ENCODE measurements around the gene NOL8. TPM values are rescaled to one million over a fixed set of nuclear protein-coding genes. Genes with fewer than 3 reads are reported as not detected.

Gene NOL8
- total RNA-seq, 1 donor from 2014 or later = 90.9 TPM

- intact Hi-C loops (cut with micrococcal nuclease) = loop anchor here (10.0 kb wide), 1 partner anchor 339 kb away; no protein-coding TSS in a partner anchor
- Mint-ChIP-seq H3K27ac (peak overlapping the region; percentile 50), H3K4me3 (no peak overlapping the region), H3K4me1 (peaks cover 52% of the 10 kb centered on the region), H3K27me3 (no peaks in the 10 kb centered on the region), H3K9me3 (no peaks in the 10 kb centered on the region), H3K36me3 (ENCODE audit: low read depth) (peaks cover 62% of the 10 kb centered on the region)
- DNase-seq = peak; percentile 63
These were observed 29.3 kb downstream of the NOL8 start for GRCh38 chr9:92295827-92296258.

DNA sequence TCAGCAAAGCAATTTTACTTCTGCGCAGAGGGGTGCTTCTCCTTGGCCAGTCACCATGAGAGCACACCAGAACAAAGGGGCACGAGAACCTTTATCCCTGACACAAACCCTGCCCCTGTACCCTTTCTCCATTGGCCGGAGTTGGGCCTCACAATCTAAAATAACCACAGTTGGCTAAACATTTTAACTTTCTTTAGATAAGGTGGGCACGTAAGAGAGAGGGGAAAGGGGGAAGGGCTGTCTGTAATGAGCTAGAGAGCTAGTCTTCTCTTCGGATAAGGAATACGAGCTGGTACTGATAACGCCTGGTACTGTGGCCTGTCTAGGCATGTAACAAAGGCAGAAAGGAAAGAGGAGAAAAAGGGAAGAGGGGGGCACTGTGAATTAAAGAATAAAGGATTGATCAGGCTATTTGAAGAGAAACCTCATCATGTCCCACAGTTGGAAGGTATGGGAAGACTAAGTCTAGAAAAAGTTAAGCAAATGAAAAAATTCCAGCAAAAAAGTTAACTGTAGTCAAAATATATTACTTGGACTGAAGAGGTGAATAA is 29.8 kb downstream of the NOL8 start:
- intact Hi-C loops (cut with micrococcal nuclease) = loop anchor here (10.0 kb wide), 1 partner anchor 339 kb away; no protein-coding TSS in a partner anchor
- H3K4me1 Mint-ChIP-seq = peaks cover 52% of the 10 kb centered on the region
- DNase-seq = no peak
- no peaks in the 10 kb centered on the region for H3K9me3 Mint-ChIP-seq
- peak overlapping the region; percentile 50 for H3K27ac Mint-ChIP-seq
- no peaks in the 10 kb centered on the region for H3K27me3 Mint-ChIP-seq
- H3K36me3 Mint-ChIP-seq (ENCODE audit: low read depth) = peaks cover 63% of the 10 kb centered on the region
- H3K4me3 Mint-ChIP-seq = no peak overlapping the region

DNA sequence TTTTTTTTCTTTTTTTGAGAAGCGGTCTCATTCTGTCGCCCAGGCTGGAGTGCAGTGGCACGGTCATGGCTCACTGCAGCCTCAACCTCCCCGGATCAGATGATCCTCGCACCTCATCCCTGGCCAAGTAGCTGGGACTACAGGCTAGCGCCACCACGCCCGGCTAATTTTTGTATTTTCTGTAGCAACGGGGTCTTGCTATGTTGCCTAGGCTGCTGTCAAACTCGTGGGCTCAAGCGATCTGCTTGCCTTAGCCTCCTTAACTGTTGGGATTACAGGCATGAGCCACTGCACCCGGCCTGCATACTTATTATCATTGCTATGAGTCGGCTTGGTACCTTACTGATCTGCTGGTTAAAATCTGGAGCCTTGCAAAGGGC is 30.9 kb downstream of the NOL8 start:
- Mint-ChIP-seq H3K36me3 (ENCODE audit: low read depth) (peaks cover 69% of the 10 kb centered on the region), H3K27ac (peak overlapping the region; percentile 100), H3K4me3 (peak overlapping the region; percentile 88), H3K27me3 (no peaks in the 10 kb centered on the region), H3K9me3 (no peaks in the 10 kb centered on the region), H3K4me1 (peaks cover 55% of the 10 kb centered on the region)
- peak; percentile 67 for DNase-seq
- intact Hi-C loops (cut with micrococcal nuclease) = loop anchor here (5.0 to 10.0 kb wide), 2 partner anchors 341 to 1873 kb away; no protein-coding TSS in a partner anchor

DNA sequence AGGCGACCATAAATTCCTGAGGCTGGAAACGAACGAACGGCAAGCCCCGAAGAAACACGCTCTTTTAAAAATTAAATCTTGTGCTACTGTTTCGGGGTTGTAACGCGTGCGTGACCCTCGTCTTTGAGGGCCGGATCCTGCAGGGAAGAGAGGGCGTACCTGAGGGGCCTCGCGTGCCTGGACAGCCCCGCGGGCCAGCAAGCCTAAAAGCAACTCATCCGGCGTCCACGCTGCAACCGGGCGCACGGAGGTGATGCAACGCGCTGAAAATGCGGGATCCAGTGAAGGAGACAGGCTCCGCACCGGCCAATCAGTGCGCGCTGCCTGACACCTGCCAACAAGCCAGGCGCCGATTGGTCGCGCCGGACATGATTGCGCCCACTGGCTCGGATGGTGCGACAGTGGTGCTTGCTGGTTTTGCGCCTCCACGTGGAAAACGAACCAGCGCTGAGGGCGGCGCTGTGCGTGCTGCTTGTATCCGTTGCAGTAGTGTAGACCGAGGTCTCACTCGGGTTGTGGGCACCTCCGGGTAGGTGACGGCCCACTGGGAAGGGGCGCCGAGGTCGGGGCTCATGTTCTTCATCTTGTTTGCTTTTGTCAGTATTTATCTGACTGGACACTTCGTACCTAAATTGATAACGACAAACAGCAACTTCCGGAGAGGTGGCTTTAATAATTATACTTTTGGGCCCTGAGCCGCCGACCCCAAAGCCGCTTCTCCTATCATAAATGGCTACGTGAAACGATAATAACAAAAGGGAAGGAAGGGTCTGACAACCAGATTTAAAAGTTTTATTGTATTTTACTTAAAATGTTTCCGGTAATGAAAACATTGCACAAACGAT is 31.5 kb downstream of the NOL8 start, which contains the start of gene IARS1:
TSS of gene IARS1 (minus strand) at position 246 of the 845 bp plus-strand sequence. CDS start 4,278 bp downstream, outside the sequence.
- Mint-ChIP-seq H3K4me3 (peak within 1 kb of the TSS; percentile 88), H3K4me1 (peaks cover 55% of the 10 kb centered on the region), H3K9me3 (no peaks in the 10 kb centered on the region)

GRCh38 chr9:92293075-92293354 is 32.1 kb downstream of the NOL8 start:
- Mint-ChIP-seq H3K4me1 (peaks cover 53% of the 10 kb centered on the region), H3K9me3 (no peaks in the 10 kb centered on the region), H3K4me3 (peak overlapping the region; percentile 88), H3K36me3 (ENCODE audit: low read depth) (peaks cover 68% of the 10 kb centered on the region), H3K27ac (peak overlapping the region; percentile 80), H3K27me3 (no peaks in the 10 kb centered on the region)
- DNase-seq = no peak
- intact Hi-C loops (cut with micrococcal nuclease) = loop anchor here (1.0 to 10.0 kb wide), 5 partner anchors 16 to 1874 kb away; partner anchors contain the start of genes CENPP and NOL8

More for the DNA sequence above, 31.5 kb downstream of the NOL8 start, which contains the start of gene IARS1:
- H3K27ac Mint-ChIP-seq = peak within 1 kb of the TSS; percentile 100
- intact Hi-C loops (cut with micrococcal nuclease) = loop anchor here (1.0 to 10.0 kb wide), 5 partner anchors 17 to 1874 kb away; partner anchors contain the start of genes CENPP and NOL8
- H3K36me3 Mint-ChIP-seq (ENCODE audit: low read depth) = peaks cover 66% of the 10 kb centered on the region
- no peaks in the 10 kb centered on the region for H3K27me3 Mint-ChIP-seq
- DNase-seq = peak; percentile 100

- Mint-ChIP-seq H3K36me3 (ENCODE audit: low read depth) (peaks cover 68% of the 10 kb centered on the region), H3K4me1 (peaks cover 52% of the 10 kb centered on the region), H3K27ac (peak overlapping the region; percentile 80), H3K4me3 (peak overlapping the region; percentile 88), H3K9me3 (no peaks in the 10 kb centered on the region), H3K27me3 (no peaks in the 10 kb centered on the region)
- peak; percentile 62 for DNase-seq
- intact Hi-C loops (cut with micrococcal nuclease) = loop anchor here (1.0 to 10.0 kb wide), 5 partner anchors 16 to 1875 kb away; partner anchors contain the start of genes CENPP and NOL8
These were observed 32.6 kb downstream of the NOL8 start for GRCh38 chr9:92292338-92293074.

- intact Hi-C loops (cut with micrococcal nuclease) = loop anchor here (5.0 to 10.0 kb wide), 2 partner anchors 343 to 1876 kb away; no protein-coding TSS in a partner anchor
- H3K4me3 Mint-ChIP-seq = peak overlapping the region; percentile 88
- no peaks in the 10 kb centered on the region for H3K27me3 Mint-ChIP-seq
- H3K27ac Mint-ChIP-seq = no peak overlapping the region
- DNase-seq = no peak
- peaks cover 50% of the 10 kb centered on the region for H3K4me1 Mint-ChIP-seq
- no peaks in the 10 kb centered on the region for H3K9me3 Mint-ChIP-seq
- peaks cover 66% of the 10 kb centered on the region for H3K36me3 Mint-ChIP-seq (ENCODE audit: low read depth)
These were observed 33.6 kb downstream of the NOL8 start for GRCh38 chr9:92291577-92291976.

GRCh38 chr9:92290785-92291429 is 34.2 kb downstream of the NOL8 start:
- Mint-ChIP-seq H3K4me3 (peak overlapping the region; percentile 88), H3K27ac (peak overlapping the region; percentile 59), H3K4me1 (peaks cover 45% of the 10 kb centered on the region), H3K36me3 (ENCODE audit: low read depth) (peaks cover 62% of the 10 kb centered on the region), H3K27me3 (no peaks in the 10 kb centered on the region), H3K9me3 (no peaks in the 10 kb centered on the region)
- no peak for DNase-seq
- intact Hi-C loops (cut with micrococcal nuclease) = loop anchor here (5.0 to 10.0 kb wide), 2 partner anchors 344 to 1876 kb away; no protein-coding TSS in a partner anchor

DNA sequence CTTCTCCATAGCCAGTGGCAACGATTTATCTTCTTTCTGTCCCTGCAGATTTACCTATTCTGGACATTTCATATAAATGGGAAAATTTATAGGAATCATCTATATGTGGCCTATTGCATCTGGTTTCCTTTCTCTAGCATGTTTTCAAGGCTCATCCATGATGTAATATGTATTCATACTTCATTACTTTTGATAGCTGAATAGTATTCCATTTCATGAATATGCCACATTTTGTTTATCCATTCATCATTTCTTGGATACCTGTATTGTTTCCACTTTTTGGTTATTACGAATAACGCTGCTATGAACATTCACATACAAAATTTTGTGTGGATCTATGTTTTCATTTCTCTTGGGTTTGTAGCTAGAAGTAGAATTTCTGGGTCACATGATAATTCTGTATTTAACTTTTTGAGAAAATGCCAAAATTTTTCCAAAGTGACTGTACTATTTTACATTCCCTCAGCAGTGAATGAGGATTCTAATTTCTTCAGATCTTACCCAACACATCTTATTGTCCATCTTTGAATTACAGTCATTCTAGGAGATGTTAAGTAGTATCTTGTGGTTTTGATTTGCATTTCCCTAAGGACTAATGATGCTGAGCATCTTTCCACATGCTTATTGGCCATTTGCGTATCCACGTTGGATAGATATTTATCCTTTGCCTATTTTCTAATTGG is 35.3 kb downstream of the NOL8 start:
- Mint-ChIP-seq H3K4me1 (peaks cover 45% of the 10 kb centered on the region), H3K9me3 (no peaks in the 10 kb centered on the region), H3K27me3 (no peaks in the 10 kb centered on the region), H3K36me3 (ENCODE audit: low read depth) (peaks cover 69% of the 10 kb centered on the region), H3K4me3 (no peak overlapping the region), H3K27ac (no peak overlapping the region)
- intact Hi-C loops (cut with micrococcal nuclease) = loop anchor here (5.0 to 10.0 kb wide), 3 partner anchors 38 to 1877 kb away; no protein-coding TSS in a partner anchor
- no peak for DNase-seq

- no peaks in the 10 kb centered on the region for H3K9me3 Mint-ChIP-seq
These were observed 45.8 kb downstream of the NOL8 start for GRCh38 chr9:92279302-92279701.

DNA sequence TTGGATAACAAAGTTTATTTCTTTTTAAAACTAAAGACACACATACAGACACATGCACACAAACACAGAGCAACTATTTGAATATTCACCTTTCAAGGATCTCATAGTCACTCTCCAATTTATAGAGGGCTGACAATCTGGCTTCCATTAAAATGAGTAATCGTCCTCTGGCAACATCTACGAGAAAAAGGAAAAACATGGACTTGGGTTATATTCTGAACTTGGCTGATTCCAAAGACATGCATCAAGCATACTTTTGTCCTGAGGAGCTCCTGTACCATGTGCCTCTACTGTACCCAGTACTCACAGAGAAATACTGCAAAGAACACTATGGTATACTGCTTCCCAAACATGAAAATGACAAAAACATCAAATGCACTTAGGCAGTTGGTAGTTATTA is 47.0 kb downstream of the NOL8 start:
- Mint-ChIP-seq H3K4me1 (peaks cover 25% of the 10 kb centered on the region), H3K36me3 (ENCODE audit: low read depth) (peaks cover 76% of the 10 kb centered on the region), H3K27me3 (no peaks in the 10 kb centered on the region), H3K27ac (no peak overlapping the region), H3K4me3 (no peak overlapping the region), H3K9me3 (no peaks in the 10 kb centered on the region)
- DNase-seq = no peak
- intact Hi-C loops (cut with micrococcal nuclease) = no loop called here

More at GRCh38 chr9:92279302-92279701, 45.8 kb downstream of the NOL8 start:
- Mint-ChIP-seq H3K4me3 (no peak overlapping the region), H3K4me1 (peaks cover 25% of the 10 kb centered on the region), H3K27me3 (no peaks in the 10 kb centered on the region), H3K36me3 (ENCODE audit: low read depth) (peaks cover 72% of the 10 kb centered on the region), H3K27ac (peak overlapping the region; percentile 1)
- intact Hi-C loops (cut with micrococcal nuclease) = no loop called here
- DNase-seq = no peak

GRCh38 chr9:92276331-92277032 is 48.7 kb downstream of the NOL8 start:
- intact Hi-C loops (cut with micrococcal nuclease) = loop anchor here (2.0 kb wide), 1 partner anchor 16 kb away; the partner anchor contains the start of gene IARS1
- peaks cover 80% of the 10 kb centered on the region for H3K36me3 Mint-ChIP-seq (ENCODE audit: low read depth)

More at GRCh38 chr9:92276331-92277032, 48.7 kb downstream of the NOL8 start:
- H3K27ac Mint-ChIP-seq = peak overlapping the region; percentile 87
- peak overlapping the region; percentile 75 for H3K4me3 Mint-ChIP-seq
- H3K27me3 Mint-ChIP-seq = no peaks in the 10 kb centered on the region
- no peaks in the 10 kb centered on the region for H3K9me3 Mint-ChIP-seq
- peak; percentile 58 for DNase-seq
- peaks cover 20% of the 10 kb centered on the region for H3K4me1 Mint-ChIP-seq

All from activated CD4-positive, alpha-beta T cell treated with anti-CD3 and anti-CD28 coated beads, Interleukin-2, amount 10 ng/mL, durations not matched to agents 24 days and 14 days (primary cell).